HCT116 (cell line): ENCODE data around the gene SIDT1. TPM values are rescaled to one million over a fixed set of nuclear protein-coding genes. Genes with fewer than 3 reads are reported as not detected.

ENCODE experiments used
- ATAC-seq: fragments of 200-7000 bp; cut with Tn5 transposase; 2 replicates; pipeline ENCODE4 v1.9.1; 2020; ENCODE audit warnings: mild to moderate bottlenecking, moderate library complexity
- Bru-seq: library from RNA; stranded (reverse); fragments of 400-500 nt; gene quantifications from one replicate; lab custom pipeline; 2021; lab: Mats Ljungman, UMichigan
- BruChase-seq, 2 experiments: library from RNA; stranded (reverse); fragments of 400-500 nt; gene quantifications; one replicate each; lab custom pipeline; 2021; lab: Mats Ljungman, UMichigan
- BruUV-seq: library from RNA; stranded (reverse); fragments of 400-500 nt; replicated peaks from 2 replicates; lab custom pipeline; 2021; lab: Mats Ljungman, UMichigan
- CTCF ChIA-PET: fragments of 300-600 bp; sonication (Branson Sonifier 250); formaldehyde crosslinking; loops from one replicate; lab custom pipeline; 2021; ENCODE audit warnings: antibody characterized with exemption; lab: Charles Lee
- POLR2A ChIA-PET: fragments of 300-600, 350-600 bp; sonication (Branson Sonifier 250); formaldehyde crosslinking; loops from one replicate; lab custom pipeline; 2021; ENCODE audit warnings: antibody characterized with exemption; lab: Charles Lee
- RAD21 ChIA-PET, 2 experiments: fragments of 300-600 bp; sonication (Branson Sonifier 250); formaldehyde crosslinking; loops; one replicate each; lab custom pipeline; 2023; ENCODE audit warnings: low total read pairs in 2 of 2; ENCODE audit not compliant: uncharacterized antibody in 2 of 2, unreplicated experiment in 2 of 2, low non-redundant PET in 1 of 2; lab: Charles Lee
- DNase-seq: peaks from one replicate; pipeline ENCODE4 v3.0.0-alpha.2; 2010; ENCODE audit warnings: low read depth, low spot score
- H2AFZ ChIP-seq: fragments of 200-600 bp; shearing (Covaris generic), sonication (generic); 2 replicates; pipeline ENCODE4 v1.6.1; 2017; ENCODE audit warnings: low read depth, mixed run types, mixed read lengths, antibody characterized with exemption, low read length; ENCODE audit not compliant: poor library complexity, severe bottlenecking
- H3K27ac ChIP-seq: 2 replicates; pipeline ENCODE4 v1.5.1; 2012; ENCODE audit warnings: low read depth, low read length
- H3K27me3 ChIP-seq: fragments of 200-600 bp; sonication (generic); 2 replicates; pipeline ENCODE4 v1.6.1; 2016; ENCODE audit warnings: mixed run types, low read length, mixed read lengths; ENCODE audit not compliant: insufficient read depth
- H3K36me3 ChIP-seq, 2 experiments: fragments of 200-500 bp in 1 of 2; fragments of 200-600 bp in 1 of 2; sonication (Bioruptor generic) in 1 of 2; sonication (generic) in 1 of 2; 2 replicates each; pipeline versions ENCODE4 v1.5.1 to v1.6.1; 2014 to 2016; ENCODE audit warnings: low read length in 2 of 2, inconsistent platforms in 1 of 2, mixed read lengths in 1 of 2, mixed run types in 1 of 2; ENCODE audit not compliant: insufficient read depth in 2 of 2, control insufficient read depth in 1 of 2
- H3K4me1 ChIP-seq, 2 experiments: fragments of 200-600 bp in 1 of 2; sonication (generic) in 1 of 2; 2 replicates each; pipeline versions ENCODE4 v1.5.1 to v1.6.1; 2012 to 2017; ENCODE audit warnings: low read length in 2 of 2, inconsistent platforms in 1 of 2, mild to moderate bottlenecking in 1 of 2, mixed read lengths in 1 of 2, mixed run types in 1 of 2, moderate library complexity in 1 of 2; ENCODE audit not compliant: insufficient read depth in 2 of 2, control insufficient read depth in 1 of 2
- H3K4me2 ChIP-seq: fragments of 200-600 bp; sonication (generic); 2 replicates; pipeline ENCODE4 v1.6.1; 2017; ENCODE audit warnings: mixed run types, low read length, mixed read lengths
- H3K4me3 ChIP-seq, 2 experiments: fragments of 200-600 bp in 1 of 2; sonication (generic) in 1 of 2; replicated peaks in 1 of 2; 2 replicates each; pipeline ENCODE4 v1.5.1; 2011 to 2016; ENCODE audit warnings: low read length in 2 of 2, control low read depth in 1 of 2, low read depth in 1 of 2, mild to moderate bottlenecking in 1 of 2, mixed read lengths in 1 of 2, mixed run types in 1 of 2
- H3K79me2 ChIP-seq: fragments of 200-600 bp; sonication (generic); 2 replicates; pipeline ENCODE4 v1.6.1; 2017; ENCODE audit warnings: mild to moderate bottlenecking, mixed run types, low read length, moderate library complexity, mixed read lengths; ENCODE audit not compliant: insufficient read depth
- H3K9ac ChIP-seq: fragments of 200-600 bp; sonication (generic); 2 replicates; pipeline ENCODE4 v1.6.1; 2016; ENCODE audit warnings: low read length, mixed read lengths
- H3K9me2 ChIP-seq: fragments of 200-600 bp; sonication (generic), shearing (Covaris generic); 2 replicates; pipeline ENCODE4 v1.6.1; 2017; ENCODE audit warnings: mixed run types, mild to moderate bottlenecking, moderate library complexity; ENCODE audit not compliant: insufficient read depth
- H3K9me3 ChIP-seq, 2 experiments: fragments of 200-500 bp in 1 of 2; fragments of 200-600 bp in 1 of 2; sonication (Bioruptor generic) in 1 of 2; sonication (generic) in 1 of 2; 2 replicates each; pipeline ENCODE4 v1.6.1; 2014 to 2017; ENCODE audit warnings: low read length in 2 of 2, mixed read lengths in 2 of 2, inconsistent platforms in 1 of 2, low read depth in 1 of 2, mild to moderate bottlenecking in 1 of 2, mixed run types in 1 of 2, moderate library complexity in 1 of 2; ENCODE audit not compliant: control insufficient read depth in 1 of 2, insufficient read depth in 1 of 2
- H4K20me1 ChIP-seq: fragments of 200-600 bp; sonication (generic), shearing (Covaris generic); 2 replicates; pipeline ENCODE4 v1.6.1; 2017; ENCODE audit warnings: mixed run types, mild to moderate bottlenecking, moderate library complexity; ENCODE audit not compliant: insufficient read depth
- CBX3 ChIP-seq: IDR thresholded peaks from 2 replicates; pipeline ENCODE4 v1.6.1; 2012; ENCODE audit warnings: low read depth
- CEBPB ChIP-seq: IDR thresholded peaks from 2 replicates; pipeline ENCODE4 v1.6.1; 2012; ENCODE audit warnings: low read depth
- EGR1 ChIP-seq: IDR thresholded peaks from 2 replicates; pipeline ENCODE4 v1.6.1; 2012; ENCODE audit warnings: low read depth
- EZH2 ChIP-seq: fragments of 200-600 bp; sonication (generic); IDR thresholded peaks from 2 replicates; pipeline ENCODE4 v1.6.1; 2017; ENCODE audit warnings: antibody characterized with exemption, mixed run types
- FOSL1 ChIP-seq: IDR thresholded peaks from 2 replicates; pipeline ENCODE4 v1.6.1; 2012; ENCODE audit warnings: low read depth
- POLR2A ChIP-seq: IDR thresholded peaks from 2 replicates; pipeline ENCODE4 v1.7.0; 2011; ENCODE audit warnings: borderline replicate concordance; ENCODE audit not compliant: insufficient read depth, insufficient read length; ENCODE audit errors: extremely low read depth
- POLR2AphosphoS5 ChIP-seq: IDR thresholded peaks from 2 replicates; pipeline ENCODE4 v1.6.1; 2011; ENCODE audit warnings: mild to moderate bottlenecking, low read depth, low read length, moderate library complexity
- YY1 ChIP-seq: IDR thresholded peaks from 2 replicates; pipeline ENCODE4 v1.6.1; 2011; ENCODE audit warnings: low read length, low read depth, moderate library complexity, mild to moderate bottlenecking; ENCODE audit not compliant: insufficient replicate concordance; ENCODE audit errors: extremely low read depth
- ZFX ChIP-seq: fragments of 450-650 bp; IDR thresholded peaks from 2 replicates; pipeline ENCODE4 v1.6.1; 2017
- intact Hi-C: fragments of 100-400 bp; cut with micrococcal nuclease; formaldehyde crosslinking; loops from 2 replicates; pipeline ENCODE4 v1.10.0; 2022
- long read RNA-seq: library from polyadenylated mRNA; unstranded; transcript quantifications from one replicate; pipeline ENCODE4 v2.0.0, GENCODE V29; 2021; ENCODE audit not compliant: unreplicated experiment
- polyA plus RNA-seq: library from polyadenylated mRNA; unstranded; fragments of >200 nt; gene quantifications from 2 replicates; pipeline ENCODE4 v1.2.1, GENCODE V29; 2012; ENCODE audit warnings: missing spikeins
- total RNA-seq: library from RNA; stranded (reverse); gene quantifications from one replicate; pipeline ENCODE4 v1.2.1, GENCODE V29; 2021; ENCODE audit not compliant: unreplicated experiment
- TF ChIP-seq, protein P1 (sequence below): IDR thresholded peaks from 2 replicates; pipeline ENCODE4 v1.6.1; 2012
- TF ChIP-seq, protein P2 (sequence below): IDR thresholded peaks from 2 replicates; pipeline ENCODE4 v1.6.1; 2012; ENCODE audit warnings: low read depth

Gene SIDT1
- not detected for total RNA-seq
- 0.04 TPM in 2 replicates for polyA plus RNA-seq
- Bru-seq, nascent RNA: percentile 12 among the genes with signal in this experiment
- percentile 13 among the genes with signal in this experiment for BruChase-seq, experiment 1, labeled RNA remaining after a 6-hour chase
- BruChase-seq, experiment 2, labeled RNA remaining after a 2-hour chase: percentile 15 among the genes with signal in this experiment
- long read RNA-seq: 0 reads

DNA sequence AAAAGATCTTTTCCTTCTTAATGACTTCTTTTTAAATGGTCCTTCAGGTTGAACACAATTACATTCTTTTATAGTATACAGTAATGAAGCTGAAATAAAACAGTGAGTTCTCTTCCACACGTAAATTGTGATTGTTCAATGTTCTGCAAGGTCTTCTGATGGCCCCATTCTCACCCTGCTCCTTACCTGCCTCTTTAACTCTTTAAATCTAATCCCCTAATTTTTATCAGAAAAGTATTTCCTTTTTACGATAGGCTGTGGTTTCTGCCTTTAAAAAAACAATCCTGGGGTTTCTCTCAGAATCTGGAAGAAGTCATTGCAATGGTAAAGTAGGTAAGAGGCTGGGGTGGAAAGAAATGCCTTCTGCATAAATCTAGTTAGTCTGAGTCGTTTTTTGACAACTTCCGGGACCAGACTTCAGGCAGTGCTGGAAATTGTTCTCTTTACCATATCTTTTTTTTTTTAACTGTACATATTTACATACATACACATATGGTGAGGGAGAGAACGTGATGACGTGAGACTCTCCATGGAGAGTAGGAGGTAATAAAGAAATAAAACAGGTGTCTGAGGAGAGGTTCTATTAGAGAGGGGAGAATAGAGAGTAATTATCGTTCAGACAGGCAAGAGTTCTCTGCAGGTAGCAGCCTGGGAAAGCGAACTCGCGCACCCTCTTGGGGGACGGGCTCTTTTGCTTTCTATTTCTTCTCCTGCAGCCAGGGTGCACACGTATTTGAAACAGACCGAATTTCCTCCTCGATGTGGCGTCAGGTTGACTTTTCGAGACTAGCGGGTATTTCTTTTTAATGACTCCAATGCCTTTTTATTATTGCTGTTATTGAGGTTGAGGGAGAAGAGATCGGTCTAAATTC, at the start of gene SIDT1:
Gene SIDT1 (plus strand): TSS at position 730 of the 872 bp plus-strand sequence. CDS start 467 bp downstream, outside the sequence.
- CTCF ChIA-PET: no interaction called here
- POLR2A ChIA-PET: no interaction called here

DNA sequence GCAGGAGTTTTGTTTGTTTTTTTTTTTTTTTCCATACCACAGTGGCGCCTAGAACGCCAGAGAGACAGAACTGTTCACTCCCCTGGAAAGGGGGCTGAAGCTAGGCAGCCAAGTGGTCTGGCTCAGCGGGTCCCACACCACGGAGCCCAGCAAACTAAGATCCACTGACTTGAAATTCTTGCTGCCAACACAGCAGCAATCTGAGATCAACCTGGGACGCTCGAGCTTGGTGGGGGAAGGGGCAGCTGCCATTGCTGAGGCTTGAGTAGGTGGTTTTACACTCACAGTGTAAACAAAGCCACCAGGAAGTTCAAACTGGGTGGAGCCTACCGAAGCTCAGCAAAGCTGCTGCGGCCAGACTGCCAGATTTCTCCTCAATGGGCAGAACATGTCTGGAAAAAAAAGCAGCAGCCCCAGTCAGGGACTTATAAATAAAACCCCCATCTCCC, 47.2 kb upstream of the SIDT1 start:
- Histone ChIP-seq H3K27ac (no peak overlapping the region), H2AFZ (no peak overlapping the region), H3K4me3 (no peak overlapping the region), H3K9me3 (no peaks in the 10 kb centered on the region), H3K27me3 (no peaks in the 10 kb centered on the region), H3K36me3 (no peaks in the 10 kb centered on the region; a peak in 2 of 4 replicates), H4K20me1 (no peaks in the 10 kb centered on the region), H3K9ac (no peak overlapping the region), H3K9me2 (no peaks in the 10 kb centered on the region), H3K4me1 (no peaks in the 10 kb centered on the region), H3K79me2 (no peaks in the 10 kb centered on the region), H3K4me2 (no peak overlapping the region)
- CTCF ChIA-PET: no interaction called here
- POLR2A ChIA-PET: no interaction called here
- RAD21 ChIA-PET: no interaction called here
- no TSS peak for BruUV-seq
- no peak for ATAC-seq
- intact Hi-C loops: no loop called here
- DNase-seq: no peak
- TF ChIP-seq, protein P1, sequence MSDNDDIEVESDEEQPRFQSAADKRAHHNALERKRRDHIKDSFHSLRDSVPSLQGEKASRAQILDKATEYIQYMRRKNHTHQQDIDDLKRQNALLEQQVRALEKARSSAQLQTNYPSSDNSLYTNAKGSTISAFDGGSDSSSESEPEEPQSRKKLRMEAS: no peak
- TF ChIP-seq EZH2 (no peak), YY1 (no peak), POLR2A (no peak), FOSL1 (no peak), POLR2AphosphoS5 (no peak), ZFX (no peak), CBX3 (no peak), CEBPB (no peak)
- TF ChIP-seq, protein P2, sequence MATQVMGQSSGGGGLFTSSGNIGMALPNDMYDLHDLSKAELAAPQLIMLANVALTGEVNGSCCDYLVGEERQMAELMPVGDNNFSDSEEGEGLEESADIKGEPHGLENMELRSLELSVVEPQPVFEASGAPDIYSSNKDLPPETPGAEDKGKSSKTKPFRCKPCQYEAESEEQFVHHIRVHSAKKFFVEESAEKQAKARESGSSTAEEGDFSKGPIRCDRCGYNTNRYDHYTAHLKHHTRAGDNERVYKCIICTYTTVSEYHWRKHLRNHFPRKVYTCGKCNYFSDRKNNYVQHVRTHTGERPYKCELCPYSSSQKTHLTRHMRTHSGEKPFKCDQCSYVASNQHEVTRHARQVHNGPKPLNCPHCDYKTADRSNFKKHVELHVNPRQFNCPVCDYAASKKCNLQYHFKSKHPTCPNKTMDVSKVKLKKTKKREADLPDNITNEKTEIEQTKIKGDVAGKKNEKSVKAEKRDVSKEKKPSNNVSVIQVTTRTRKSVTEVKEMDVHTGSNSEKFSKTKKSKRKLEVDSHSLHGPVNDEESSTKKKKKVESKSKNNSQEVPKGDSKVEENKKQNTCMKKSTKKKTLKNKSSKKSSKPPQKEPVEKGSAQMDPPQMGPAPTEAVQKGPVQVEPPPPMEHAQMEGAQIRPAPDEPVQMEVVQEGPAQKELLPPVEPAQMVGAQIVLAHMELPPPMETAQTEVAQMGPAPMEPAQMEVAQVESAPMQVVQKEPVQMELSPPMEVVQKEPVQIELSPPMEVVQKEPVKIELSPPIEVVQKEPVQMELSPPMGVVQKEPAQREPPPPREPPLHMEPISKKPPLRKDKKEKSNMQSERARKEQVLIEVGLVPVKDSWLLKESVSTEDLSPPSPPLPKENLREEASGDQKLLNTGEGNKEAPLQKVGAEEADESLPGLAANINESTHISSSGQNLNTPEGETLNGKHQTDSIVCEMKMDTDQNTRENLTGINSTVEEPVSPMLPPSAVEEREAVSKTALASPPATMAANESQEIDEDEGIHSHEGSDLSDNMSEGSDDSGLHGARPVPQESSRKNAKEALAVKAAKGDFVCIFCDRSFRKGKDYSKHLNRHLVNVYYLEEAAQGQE: no peak

More for the DNA sequence above, at the start of gene SIDT1:
- RAD21 ChIA-PET: no interaction called here
- ATAC-seq (peak; percentile 74), DNase-seq (no peak)
- H3K4me1 ChIP-seq: peaks cover 0 to 4% of the 10 kb centered on the region in 2 experiments; a peak in 1 of 4 replicates
- H3K9me2 ChIP-seq: no peaks in the 10 kb centered on the region
- H3K27me3 ChIP-seq: no peaks in the 10 kb centered on the region
- intact Hi-C loops: no loop called here
- H3K4me3 ChIP-seq: peak within 1 kb of the TSS; percentile 39 to 49
- H3K9me3 ChIP-seq: no peaks in the 10 kb centered on the region
- H3K27ac ChIP-seq: no peak within 1 kb of the TSS
- no peaks in the 10 kb centered on the region for H4K20me1 ChIP-seq
- peak within 1 kb of the TSS; percentile 95 for H2AFZ ChIP-seq
- H3K79me2 ChIP-seq: no peaks in the 10 kb centered on the region
- peak within 1 kb of the TSS; percentile 73 for H3K4me2 ChIP-seq
- TF ChIP-seq, protein P1: no peak
- no peak for TF ChIP-seq POLR2A
- TF ChIP-seq CEBPB: no peak
- no peak for TF ChIP-seq EGR1
- no peak for TF ChIP-seq CBX3
- H3K36me3 ChIP-seq: no peaks in the 10 kb centered on the region
- no TSS peak for BruUV-seq
- no peak within 1 kb of the TSS for H3K9ac ChIP-seq
